T47D (cell line): ENCODE data around the gene MS4A14.
"Not testable (repeated sequence)": the region's sequence is repeated elsewhere in the genome, so short reads cannot be mapped to it uniquely, and the experiment has no call there.

ENCODE experiments used
- DNase-seq, 2 experiments: peaks; one replicate each; pipeline versions ENCODE4 v3.0.0 to v3.0.0-alpha.2; 2011 to 2012; ENCODE audit warnings: low read depth in 1 of 2, low spot score in 1 of 2
- JUND ChIP-seq: IDR thresholded peaks from 2 replicates; pipeline ENCODE4 v1.6.1; 2012; ENCODE audit warnings: low read depth
- in situ Hi-C: cut with HindIII; loops from 2 replicates; pipeline ENCODE4 v1.10.0; 2016; ENCODE audit warnings: low sequenced_read_pairs, low pct_unique_long_range_greater_than_20kb

Gene MS4A14, protein sequence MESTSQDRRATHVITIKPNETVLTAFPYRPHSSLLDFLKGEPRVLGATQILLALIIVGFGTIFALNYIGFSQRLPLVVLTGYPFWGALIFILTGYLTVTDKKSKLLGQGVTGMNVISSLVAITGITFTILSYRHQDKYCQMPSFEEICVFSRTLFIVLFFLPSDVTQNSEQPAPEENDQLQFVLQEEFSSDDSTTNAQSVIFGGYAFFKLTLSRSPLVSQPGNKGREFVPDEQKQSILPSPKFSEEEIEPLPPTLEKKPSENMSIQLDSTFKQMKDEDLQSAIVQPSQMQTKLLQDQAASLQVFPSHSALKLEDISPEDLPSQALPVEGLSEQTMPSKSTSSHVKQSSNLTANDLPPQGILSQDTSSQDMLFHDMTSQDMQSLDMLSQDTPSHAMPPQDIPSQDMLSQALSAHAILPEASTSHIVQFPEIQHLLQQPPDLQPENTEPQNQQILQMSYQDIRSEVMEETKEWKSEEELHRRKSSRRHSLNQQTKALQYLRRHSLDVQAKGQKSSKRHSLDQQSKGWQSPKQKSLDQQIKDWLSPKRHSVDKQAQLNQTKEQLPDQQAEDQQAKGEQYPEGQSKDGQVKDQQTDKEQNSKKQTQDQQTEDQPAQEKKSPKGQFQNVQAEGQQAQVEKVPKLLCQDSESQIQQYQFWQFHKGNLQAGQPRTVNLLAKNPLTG

DNA sequence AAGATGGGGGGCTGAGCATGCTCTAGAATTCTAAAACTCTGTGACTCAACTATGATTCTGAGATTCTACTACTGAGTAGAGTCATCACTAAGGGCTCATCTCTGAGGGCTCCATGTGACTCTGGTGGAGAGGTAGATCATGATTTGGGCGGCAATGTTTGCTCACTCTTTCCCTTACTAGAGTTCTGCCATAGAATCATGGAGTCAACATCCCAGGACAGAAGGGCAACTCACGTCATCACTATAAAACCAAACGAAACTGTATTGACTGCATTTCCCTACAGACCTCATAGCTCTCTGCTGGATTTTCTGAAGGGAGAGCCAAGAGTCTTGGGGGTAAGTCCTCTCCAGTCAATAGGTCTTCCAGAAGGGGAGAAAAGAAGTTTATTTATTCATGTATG, at the start of gene MS4A14:
Gene MS4A14 (plus strand): TSS at position 78 of the 400 bp plus-strand sequence. CDS start 120 bp downstream, at position 198.
- in situ Hi-C loops, result no loop called here
- no peak for TF ChIP-seq JUND
- DNase-seq, result no peak

DNA sequence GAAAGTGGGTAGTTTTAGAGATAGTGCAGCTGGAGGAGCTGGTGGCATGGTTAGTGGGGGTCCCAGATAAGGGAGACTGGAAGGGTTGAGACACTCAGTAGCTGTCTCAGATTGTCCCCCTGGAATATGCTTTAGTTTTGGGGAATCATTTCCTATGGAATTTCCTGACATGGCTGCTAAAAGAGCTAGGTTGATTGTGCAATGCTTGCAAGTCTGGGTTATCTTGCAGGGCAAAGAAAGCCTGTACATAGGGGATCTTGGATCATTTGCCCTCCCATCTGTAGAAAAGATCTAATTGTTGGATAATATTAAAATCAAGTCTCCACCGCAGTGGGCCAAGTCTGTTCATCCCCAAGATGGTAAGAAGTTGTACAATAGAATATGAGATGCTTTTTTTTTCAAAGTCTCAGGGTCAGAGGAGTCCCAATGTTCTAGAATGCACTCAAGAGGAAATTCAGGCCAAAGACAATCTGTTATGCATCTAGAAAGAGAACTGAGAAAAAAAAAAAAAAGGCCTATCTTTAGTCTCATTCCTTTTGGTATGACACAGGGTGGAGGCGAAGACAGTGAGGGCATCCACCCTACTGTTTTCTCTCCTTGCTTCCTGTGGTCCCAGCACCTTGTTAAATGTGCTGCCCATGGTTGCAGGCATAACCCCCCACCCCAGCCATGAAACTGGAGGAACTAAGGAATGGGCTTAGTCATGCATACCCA, 49.0 kb upstream of the MS4A14 start:
- in situ Hi-C loops, result no loop called here
- DNase-seq, result no peak
- TF ChIP-seq JUND, result no peak

DNA sequence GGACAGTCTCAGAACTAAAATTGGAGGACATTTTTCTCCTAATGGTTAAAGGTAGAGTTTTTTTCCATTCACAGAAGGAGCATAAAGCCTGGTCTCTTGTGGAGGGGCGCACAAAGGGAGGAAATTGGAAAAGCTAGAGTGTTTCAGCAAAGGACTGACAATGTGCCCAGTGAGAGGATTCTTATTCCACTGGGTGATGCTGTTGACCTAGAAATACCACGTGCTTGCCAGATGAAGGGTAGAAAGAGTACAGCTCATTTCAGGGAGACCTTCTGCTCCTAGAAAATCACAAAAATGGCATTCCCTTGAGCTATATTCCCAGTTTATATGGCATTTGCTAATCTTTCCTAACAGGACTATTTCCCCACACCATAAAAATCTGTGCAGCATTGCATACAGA, 48.1 kb upstream of the MS4A14 start:
- peak in 1 of 2 experiments; percentile 58 for DNase-seq

DNA sequence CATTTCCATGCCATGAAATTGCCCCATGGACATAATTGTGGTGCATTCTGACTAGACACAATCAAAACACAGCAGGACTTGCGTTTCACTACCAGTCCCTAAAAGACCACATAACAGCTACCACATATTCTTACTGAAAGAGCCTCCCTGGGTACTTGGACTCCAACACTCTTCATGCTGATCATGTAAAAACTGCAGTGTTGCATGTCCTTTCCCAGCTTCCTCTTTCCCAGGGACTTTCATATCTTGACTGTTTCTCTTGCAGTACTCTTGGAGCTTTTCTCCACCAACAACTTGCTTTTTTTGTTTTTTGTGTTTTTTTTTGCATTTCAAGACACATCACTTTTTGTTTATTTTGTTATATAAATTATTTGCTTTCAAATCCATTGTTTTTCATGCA, 46.3 kb upstream of the MS4A14 start:
- in situ Hi-C loops, result no loop called here
- TF ChIP-seq JUND, result no peak
- no peak for DNase-seq

More for the DNA sequence above, 48.1 kb upstream of the MS4A14 start:
- in situ Hi-C loops, result no loop called here
- TF ChIP-seq JUND, result no peak

DNA sequence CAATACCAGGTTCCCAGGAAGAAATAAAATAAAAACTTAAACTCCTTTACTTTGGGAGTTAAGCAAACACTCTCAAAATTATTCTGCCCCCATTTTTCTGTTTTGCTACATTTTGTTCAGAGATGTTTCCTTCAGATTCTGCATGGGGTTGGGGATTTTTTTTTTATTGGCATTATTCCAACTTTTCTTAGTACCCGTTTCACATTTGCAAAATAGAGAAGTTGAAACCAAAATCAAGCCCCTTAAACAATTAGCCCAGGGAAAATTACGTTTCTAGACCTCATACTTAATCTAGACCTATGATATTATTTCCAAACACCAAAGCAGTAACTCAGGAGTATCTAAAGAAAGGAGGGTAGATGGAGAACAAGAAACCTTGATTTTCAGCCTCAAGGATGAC, 38.5 kb upstream of the MS4A14 start:
- in situ Hi-C loops, result no loop called here
- no peak for TF ChIP-seq JUND
- no peak for DNase-seq

DNA sequence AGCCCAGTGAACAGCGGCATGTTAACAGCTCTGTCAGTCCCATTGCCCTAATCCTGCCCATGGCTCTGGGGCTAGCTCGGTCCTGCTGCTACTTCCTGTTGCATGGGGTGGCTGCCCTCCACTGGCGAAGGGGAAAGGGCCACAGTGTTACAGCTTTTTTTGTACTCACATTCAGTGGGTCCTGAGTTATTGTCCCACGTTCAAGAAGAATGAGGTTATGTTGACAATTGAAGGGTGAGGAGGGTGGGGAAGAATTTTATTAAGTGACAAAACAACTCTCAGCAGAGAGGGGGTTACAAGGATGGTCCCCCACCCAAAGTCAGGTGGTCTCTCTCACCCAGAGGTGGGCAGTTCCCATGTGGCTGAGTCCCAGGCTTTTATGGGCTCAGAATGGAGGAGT, 35.6 kb upstream of the MS4A14 start:
- peak in 1 of 2 experiments; percentile 37 for DNase-seq
- in situ Hi-C loops, result no loop called here
- TF ChIP-seq JUND, result no peak

DNA sequence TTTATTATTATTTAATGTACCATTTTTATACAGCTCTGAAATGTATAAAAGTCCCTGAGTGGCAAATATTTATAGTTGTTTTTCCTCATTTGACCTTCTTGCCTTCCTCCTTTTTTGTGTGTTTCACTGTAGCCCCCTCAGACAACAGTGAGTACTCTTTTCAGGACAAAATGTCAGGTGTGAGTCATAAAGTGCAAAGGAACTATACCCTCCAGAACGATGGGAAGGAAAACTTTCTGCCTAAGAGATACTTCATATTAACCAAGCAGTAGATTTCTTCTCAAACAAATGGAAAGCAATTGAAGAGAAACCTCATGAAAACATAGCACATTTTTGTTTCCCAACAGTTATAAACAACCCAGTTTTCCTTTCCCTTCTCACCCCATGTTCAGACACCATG, 34.0 kb upstream of the MS4A14 start:
- DNase-seq, result no peak
- TF ChIP-seq JUND, result no peak
- in situ Hi-C loops, result no loop called here

DNA sequence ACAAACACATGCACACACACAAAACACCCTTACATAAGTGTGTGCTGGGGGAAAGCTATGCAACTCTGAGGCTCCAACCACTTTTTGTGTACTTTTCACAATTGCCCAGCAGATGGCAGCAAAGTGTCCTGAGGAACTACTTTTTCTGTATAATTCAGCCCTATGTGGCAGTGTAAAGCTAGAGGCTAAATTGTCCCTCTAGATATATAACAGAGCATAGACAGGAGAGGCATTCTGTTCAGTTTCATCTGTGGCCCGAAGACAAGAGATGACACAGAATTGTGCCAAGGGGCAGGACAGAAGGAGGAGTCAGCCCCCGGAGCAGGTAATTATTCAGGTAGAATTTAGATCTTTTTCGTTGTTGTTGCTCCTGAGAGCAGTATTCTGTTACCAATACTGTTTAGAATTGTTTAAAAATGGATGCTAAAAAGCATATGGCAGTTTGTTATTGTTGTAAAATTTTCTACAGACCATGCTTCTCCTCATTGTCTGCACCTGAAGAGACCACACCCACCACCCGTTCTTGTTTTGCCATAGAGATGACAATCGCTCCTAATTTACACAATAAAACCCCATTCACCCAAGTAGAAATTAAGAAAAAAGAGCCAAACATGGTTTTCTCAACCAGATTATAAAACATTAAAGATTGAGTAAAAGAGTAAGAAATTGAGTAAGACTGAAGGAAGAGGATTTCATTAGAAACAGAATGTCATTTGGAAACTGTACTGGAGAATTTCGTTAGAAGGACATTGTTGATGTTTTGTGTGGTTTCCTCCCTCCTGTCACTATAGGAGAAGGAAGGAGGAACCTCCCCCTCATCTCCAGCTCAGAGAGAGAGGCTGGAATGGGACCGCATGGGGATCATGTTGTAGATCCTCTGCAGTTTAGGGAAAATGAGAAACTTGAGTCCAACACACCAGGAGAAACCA, 32.5 kb upstream of the MS4A14 start:
- in situ Hi-C loops, result no loop called here
- DNase-seq, result peak; percentile 55 to 89
- TF ChIP-seq JUND, result no peak

DNA sequence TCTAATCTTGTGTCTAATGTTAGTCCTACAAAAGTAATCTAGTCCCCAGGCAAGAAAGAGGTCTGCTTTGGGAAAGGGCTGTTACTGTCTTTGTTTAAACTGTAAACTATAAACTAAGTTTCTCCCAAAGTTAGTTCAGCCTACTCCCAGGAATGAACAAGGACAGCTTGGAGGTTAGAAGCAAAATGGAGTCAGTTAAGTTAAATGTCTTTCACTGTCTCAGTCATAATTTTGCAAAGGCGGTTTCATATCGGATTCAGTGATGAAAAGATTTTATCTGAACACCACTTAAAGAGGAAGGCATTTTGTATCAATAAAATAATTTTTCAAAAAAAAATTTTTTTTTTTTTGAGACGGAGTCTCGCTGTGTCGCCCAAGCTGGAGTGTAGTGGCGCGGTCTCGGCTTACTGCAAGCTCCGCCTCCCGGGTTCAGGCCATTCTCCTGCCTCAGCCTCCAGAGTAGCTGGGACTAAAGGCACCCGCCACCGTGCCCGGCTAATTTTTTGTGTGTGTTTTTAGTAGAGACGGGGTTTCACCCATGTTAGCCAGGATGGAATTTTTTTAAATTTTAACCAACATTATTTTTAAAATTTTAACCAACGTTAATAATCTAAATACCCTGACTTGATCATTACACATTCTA, 29.9 kb upstream of the MS4A14 start:
- DNase-seq, result not testable (repeated sequence)

DNA sequence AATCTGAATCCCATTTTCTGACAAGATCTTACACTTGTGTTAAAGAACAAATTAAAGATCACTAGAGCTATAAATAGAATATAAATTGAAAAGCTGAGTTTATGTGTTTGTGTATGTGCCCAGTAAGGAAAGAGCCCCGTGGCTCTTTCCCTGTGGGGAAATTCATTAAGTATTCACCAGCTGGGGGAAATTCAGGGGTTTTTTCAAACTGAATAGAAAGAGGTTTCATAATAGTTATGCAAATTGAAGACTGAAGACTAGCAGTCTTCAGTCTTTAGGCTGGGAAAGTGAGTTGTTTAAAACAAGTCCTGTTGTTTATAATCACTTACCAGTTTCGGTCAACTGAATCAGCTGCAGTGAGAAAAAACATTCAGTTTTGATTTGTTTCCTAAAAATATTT, 29.2 kb upstream of the MS4A14 start:
- in situ Hi-C loops, result no loop called here
- DNase-seq, result no peak
- no peak for TF ChIP-seq JUND

More for the DNA sequence above, 29.9 kb upstream of the MS4A14 start:
- in situ Hi-C loops, result not testable (repeated sequence)

DNA sequence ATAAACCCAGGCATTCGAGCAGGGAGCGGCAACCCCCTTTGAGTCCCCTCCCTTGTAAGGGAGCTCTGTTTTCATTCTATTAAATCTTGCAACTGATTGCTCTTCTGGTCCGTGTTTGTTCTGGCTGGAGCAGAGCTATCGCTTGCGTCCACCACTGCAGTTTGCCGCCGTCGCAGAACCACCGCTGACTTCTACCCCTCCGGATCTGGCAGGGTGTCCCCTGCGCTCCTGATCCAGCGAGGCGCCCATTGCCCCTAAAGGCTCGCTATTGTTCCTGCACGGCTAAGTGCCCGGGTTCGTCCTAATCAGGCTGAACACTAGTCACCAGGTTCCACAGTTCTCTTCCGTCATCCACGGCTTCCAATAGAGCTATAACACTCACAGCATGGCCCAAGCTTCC, 28.4 kb upstream of the MS4A14 start:
- DNase-seq, result no peak
- no peak for TF ChIP-seq JUND
- in situ Hi-C loops, result no loop called here
